MM.1S (cell line): ENCODE measurements around the gene SLX9.

Experiments used
- DNase-seq: peaks from one replicate; pipeline ENCODE4 v3.0.0-alpha.2; 2015
- H2AFZ ChIP-seq: fragments of 300-600 bp; sonication (generic); 2 replicates; pipeline ENCODE4 v1.6.0; 2016; ENCODE audit warnings: antibody characterized with exemption, low read length
- H3F3A ChIP-seq: fragments of 300-600 bp; sonication (generic); 2 replicates; pipeline ENCODE4 v1.6.1; 2016; ENCODE audit warnings: mild to moderate bottlenecking, antibody characterized with exemption, low read length, moderate library complexity, mixed read lengths; ENCODE audit not compliant: insufficient read depth
- H3K27ac ChIP-seq: fragments of 300-600 bp; sonication (generic); 2 replicates; pipeline ENCODE4 v1.5.1; 2016; ENCODE audit warnings: mild to moderate bottlenecking, low read length
- H3K27me3 ChIP-seq: fragments of 300-600 bp; sonication (generic); replicated peaks from 2 replicates; pipeline ENCODE4 v1.6.0; 2016; ENCODE audit warnings: low read length; ENCODE audit not compliant: insufficient read depth
- H3K36me3 ChIP-seq: fragments of 300-600 bp; sonication (generic); replicated peaks from 2 replicates; pipeline ENCODE4 v1.6.1; 2016; ENCODE audit warnings: mild to moderate bottlenecking, low read length, mixed read lengths; ENCODE audit not compliant: insufficient read depth
- H3K4me1 ChIP-seq: fragments of 300-600 bp; sonication (generic); 2 replicates; pipeline ENCODE4 v1.6.1; 2016; ENCODE audit warnings: low read length, mixed read lengths
- H3K4me2 ChIP-seq: fragments of 300-600 bp; sonication (generic); 2 replicates; pipeline ENCODE4 v1.6.0; 2016; ENCODE audit warnings: low read depth, low read length
- H3K4me3 ChIP-seq: fragments of 300-600 bp; sonication (generic); 2 replicates; pipeline ENCODE4 v1.5.1; 2016; ENCODE audit warnings: low read length, mixed read lengths
- H3K79me2 ChIP-seq: fragments of 300-600 bp; sonication (generic); 2 replicates; pipeline ENCODE4 v1.6.1; 2016; ENCODE audit warnings: mixed run types, low read length, mixed read lengths
- H3K9ac ChIP-seq: fragments of 300-600 bp; sonication (generic); 2 replicates; pipeline ENCODE4 v1.6.1; 2016; ENCODE audit warnings: low read length, mixed read lengths
- H3K9me2 ChIP-seq: fragments of 300-600 bp; sonication (generic); replicated peaks from 2 replicates; pipeline ENCODE4 v1.6.1; 2016; ENCODE audit warnings: mild to moderate bottlenecking, low read length, mixed read lengths; ENCODE audit not compliant: insufficient read depth
- H3K9me3 ChIP-seq: fragments of 300-600 bp; sonication (generic); replicated peaks from 2 replicates; pipeline ENCODE4 v1.6.1; 2016; ENCODE audit warnings: mild to moderate bottlenecking, low read length, mixed read lengths; ENCODE audit not compliant: insufficient read depth
- H4K20me1 ChIP-seq: fragments of 300-600 bp; sonication (generic); 2 replicates; pipeline ENCODE4 v1.6.1; 2016; ENCODE audit warnings: mild to moderate bottlenecking, low read length, moderate library complexity, mixed read lengths; ENCODE audit not compliant: insufficient read depth
- CTCF ChIP-seq: fragments of 300-600 bp; sonication (generic); IDR thresholded peaks from 2 replicates; pipeline ENCODE4 v1.5.1; 2016; ENCODE audit warnings: antibody characterized with exemption, low read length, mixed read lengths
- EZH2 ChIP-seq: fragments of 300-600 bp; sonication (generic); optimal IDR thresholded peaks from 2 replicates; pipeline ENCODE3; 2017; ENCODE audit warnings: low read depth, mild to moderate bottlenecking, antibody characterized with exemption, low read length, mixed read lengths
- EZH2phosphoT487 ChIP-seq: fragments of 300-600 bp; sonication (generic); IDR thresholded peaks from 2 replicates; pipeline ENCODE4 v1.6.1; 2018; ENCODE audit warnings: antibody characterized with exemption, low read length

SLX9 gene

GRCh38 chr21:44931137-44931500, 8.7 kb upstream of the SLX9 start:
- H3K4me3 ChIP-seq, result no peak overlapping the region
- no peak for DNase-seq

GRCh38 chr21:44931501-44932407, 8.1 kb upstream of the SLX9 start:
- no peaks in the 10 kb centered on the region for H4K20me1 ChIP-seq
- no peaks in the 10 kb centered on the region for H3K4me1 ChIP-seq
- no peaks in the 10 kb centered on the region for H3K9me2 ChIP-seq
- H3K27me3 ChIP-seq, result peaks cover 95% of the 10 kb centered on the region
- TF ChIP-seq EZH2phosphoT487 (no peak; the same call in none of the 2 replicates), CTCF (no peak), EZH2 (peak; percentile 98)
- no peak overlapping the region for H3K27ac ChIP-seq
- no peaks in the 10 kb centered on the region for H3F3A ChIP-seq
- no peak overlapping the region for H3K4me2 ChIP-seq
- no peak overlapping the region for H3K9ac ChIP-seq
- no peaks in the 10 kb centered on the region for H3K36me3 ChIP-seq
- H3K79me2 ChIP-seq, result no peaks in the 10 kb centered on the region
- H2AFZ ChIP-seq, result no peak overlapping the region
- no peak for DNase-seq
- H3K4me3 ChIP-seq, result no peak overlapping the region
- no peaks in the 10 kb centered on the region for H3K9me3 ChIP-seq

More at GRCh38 chr21:44931137-44931500, 8.7 kb upstream of the SLX9 start:
- TF ChIP-seq EZH2 (no peak), CTCF (no peak), EZH2phosphoT487 (no peak; the same call in 1 of the 2 replicates)
- no peaks in the 10 kb centered on the region for H3F3A ChIP-seq
- H4K20me1 ChIP-seq, result no peaks in the 10 kb centered on the region
- peaks cover 95% of the 10 kb centered on the region for H3K27me3 ChIP-seq
- no peak overlapping the region for H3K9ac ChIP-seq
- no peaks in the 10 kb centered on the region for H3K36me3 ChIP-seq
- H3K9me2 ChIP-seq, result no peaks in the 10 kb centered on the region
- no peak overlapping the region for H3K27ac ChIP-seq
- no peaks in the 10 kb centered on the region for H3K79me2 ChIP-seq
- no peak overlapping the region for H2AFZ ChIP-seq
- no peaks in the 10 kb centered on the region for H3K9me3 ChIP-seq
- no peak overlapping the region for H3K4me2 ChIP-seq
- H3K4me1 ChIP-seq, result no peaks in the 10 kb centered on the region

- Histone ChIP-seq H3K9ac (no peak overlapping the region), H3K4me3 (no peak overlapping the region), H4K20me1 (no peaks in the 10 kb centered on the region), H3K4me1 (no peaks in the 10 kb centered on the region), H2AFZ (no peak overlapping the region), H3K27ac (no peak overlapping the region), H3K27me3 (peaks cover 95% of the 10 kb centered on the region), H3K9me3 (no peaks in the 10 kb centered on the region), H3F3A (no peaks in the 10 kb centered on the region), H3K79me2 (no peaks in the 10 kb centered on the region), H3K36me3 (no peaks in the 10 kb centered on the region), H3K9me2 (no peaks in the 10 kb centered on the region), H3K4me2 (no peak overlapping the region)
- no peak for DNase-seq
- TF ChIP-seq EZH2, result no peak
- peak; percentile 11; the same call in 1 of the 2 replicates for TF ChIP-seq CTCF
- no peak for TF ChIP-seq EZH2phosphoT487
Measured at GRCh38 chr21:44932408-44933181, 7.2 kb upstream of the SLX9 start.
